Left kidney (tissue), 8 donors: ENCODE results near the gene BCL2A1. TPM values are rescaled to one million over a fixed set of nuclear protein-coding genes. Genes with fewer than 3 reads are reported as not detected.
"Not testable (repeated sequence)": the region's sequence is repeated elsewhere in the genome, so short reads cannot be mapped to it uniquely, and the experiment has no call there.

Experiments used
- DNase-seq: peaks from one replicate; pipeline ENCODE4 v3.0.0-alpha.2; 2013
- long read RNA-seq, 8 donors: transcript quantifications; one replicate each; lab custom pipeline, GENCODE V29; 2026
- polyA plus RNA-seq: library from polyadenylated mRNA; unstranded; fragments of 120-200 nt; gene quantifications from one replicate; pipeline ENCODE4 v1.2.1, GENCODE V29; 2013; ENCODE audit not compliant: insufficient read length

BCL2A1 gene
- not detected for polyA plus RNA-seq
- long read RNA-seq, donor 1: 0 reads
- long read RNA-seq, donor 2: 0 reads
- long read RNA-seq, donor 3: 0 reads
- long read RNA-seq, donor 4: 0 reads
- long read RNA-seq, donor 5: 0 reads
- long read RNA-seq, donor 6: 0 reads
- long read RNA-seq, donor 7: 0 reads
- long read RNA-seq, donor 8: 0 reads

DNA sequence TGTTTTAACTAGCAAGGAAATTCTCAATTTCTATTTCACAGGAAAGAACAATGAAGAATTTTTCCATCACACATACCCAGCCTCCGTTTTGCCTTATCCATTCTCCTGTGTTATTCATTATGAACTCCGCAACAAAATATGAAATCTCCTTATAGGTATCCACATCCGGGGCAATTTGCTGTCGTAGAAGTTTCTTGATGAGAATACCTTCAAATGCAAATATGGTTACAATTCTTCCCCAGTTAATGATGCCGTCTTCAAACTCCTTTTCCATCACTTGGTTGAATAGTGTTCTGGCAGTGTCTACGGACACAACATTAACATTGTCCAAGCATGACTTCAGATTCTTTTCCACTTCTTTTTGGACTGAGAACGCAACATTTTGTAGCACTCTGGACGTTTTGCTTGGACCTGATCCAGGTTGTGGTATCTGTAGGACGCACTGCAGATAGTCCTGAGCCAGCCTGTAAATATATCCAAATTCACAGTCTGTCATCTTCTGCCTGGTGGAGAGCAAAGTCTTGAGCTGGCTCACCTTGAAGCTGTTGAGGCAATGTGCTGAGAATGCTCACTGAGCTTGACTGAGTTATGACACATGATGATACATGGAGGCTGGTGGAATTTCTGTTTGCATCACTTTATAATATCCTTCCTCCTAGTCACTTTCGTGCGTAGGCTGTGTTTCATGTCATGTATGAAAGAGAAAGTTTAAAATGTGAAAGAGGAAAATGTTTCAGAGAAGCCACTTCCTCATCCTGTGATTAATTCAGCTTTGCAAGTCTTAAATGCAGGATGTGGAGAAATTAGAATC, at the start of gene BCL2A1:
Gene BCL2A1, minus strand, starts transcription at position 573 of the 811 bp plus-strand sequence. Its CDS starts 77 bp downstream, at position 496.
- no peak for DNase-seq

DNA sequence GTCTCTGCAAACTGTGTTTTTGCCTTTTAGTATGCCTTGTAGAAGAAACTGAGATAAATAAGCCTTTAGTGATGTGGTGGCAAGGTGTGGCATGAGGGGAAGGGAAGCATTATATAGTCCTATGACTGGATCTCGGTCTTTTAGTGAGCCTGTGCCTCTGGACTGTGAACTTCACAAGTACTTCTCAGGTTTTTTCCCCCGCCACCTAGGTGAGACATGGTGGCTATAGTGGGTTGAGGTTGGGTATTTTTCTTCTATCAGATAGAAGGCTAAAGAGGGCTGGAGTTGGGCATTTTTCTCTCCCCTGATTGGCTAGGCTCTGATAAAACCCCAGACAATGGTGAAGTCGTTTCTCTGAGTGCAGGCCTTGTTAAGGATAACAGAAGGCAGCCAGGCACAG, 49.7 kb upstream of the BCL2A1 start:
- DNase-seq: no peak

DNA sequence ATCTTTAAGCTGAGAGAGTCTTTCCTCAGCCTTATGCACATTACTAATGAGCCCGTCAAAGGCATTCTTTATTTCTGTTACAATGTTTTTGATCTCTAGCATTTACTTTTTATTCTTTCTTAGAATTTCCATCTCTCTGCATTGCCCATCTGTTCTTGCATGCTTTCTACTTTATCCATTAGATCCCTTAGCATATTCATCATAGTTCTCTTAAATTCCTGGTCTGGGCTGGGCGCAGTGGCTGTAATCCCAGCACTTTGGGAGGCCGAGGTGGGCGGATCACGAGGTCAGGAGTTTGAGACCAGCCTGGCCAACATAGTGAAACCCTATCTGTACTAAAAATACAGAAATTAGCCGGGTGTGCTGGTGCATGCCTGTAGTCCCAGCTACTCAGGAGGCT, 49.2 kb upstream of the BCL2A1 start:
- not testable (repeated sequence) for DNase-seq

DNA sequence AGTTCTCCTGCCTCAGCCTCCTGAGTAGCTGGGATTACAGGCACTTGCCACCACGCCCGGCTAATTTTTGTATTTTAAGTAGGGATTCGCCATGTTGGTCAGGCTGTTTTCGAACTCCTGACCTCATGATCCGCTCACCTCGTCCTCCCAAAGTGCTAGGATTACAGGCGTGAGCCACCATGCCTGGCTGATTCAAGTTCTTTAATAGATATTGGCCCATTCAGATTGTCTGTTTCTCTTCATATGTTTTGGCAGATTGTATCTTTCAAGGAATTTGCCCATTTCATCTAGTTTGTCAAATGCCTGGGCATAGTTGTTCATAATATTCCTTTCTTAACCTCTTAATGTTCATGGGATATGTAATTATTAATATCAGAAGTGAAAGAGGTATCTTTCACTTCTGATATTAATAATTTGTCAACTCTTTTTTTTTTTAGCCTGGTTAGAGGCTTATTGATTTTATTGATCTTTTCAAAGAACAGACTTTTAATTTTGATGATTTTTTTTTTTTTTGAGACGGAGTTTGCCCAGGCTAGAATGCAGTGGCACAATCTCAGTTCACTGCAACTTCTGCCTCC, 48.3 kb upstream of the BCL2A1 start:
- DNase-seq: no peak

DNA sequence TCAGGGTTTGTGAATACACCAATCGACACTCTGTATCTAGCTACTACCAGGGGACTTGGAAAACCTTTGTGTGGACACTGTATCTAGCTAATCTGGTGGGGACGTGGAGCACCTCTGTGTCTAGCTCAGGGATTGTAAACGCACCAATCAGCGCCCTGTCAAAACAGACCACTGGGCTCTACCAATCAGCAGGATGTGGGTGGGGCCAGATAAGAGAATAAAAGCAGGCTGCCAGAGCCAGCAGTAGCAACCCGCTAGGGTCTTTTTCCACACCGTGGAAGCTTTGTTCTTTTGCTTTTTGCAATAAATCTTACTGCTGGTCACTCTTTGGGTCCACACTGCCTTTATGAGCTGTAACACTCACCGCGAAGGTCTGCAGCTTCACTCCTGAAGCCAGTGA, 46.1 kb upstream of the BCL2A1 start:
- DNase-seq: not testable (repeated sequence)

DNA sequence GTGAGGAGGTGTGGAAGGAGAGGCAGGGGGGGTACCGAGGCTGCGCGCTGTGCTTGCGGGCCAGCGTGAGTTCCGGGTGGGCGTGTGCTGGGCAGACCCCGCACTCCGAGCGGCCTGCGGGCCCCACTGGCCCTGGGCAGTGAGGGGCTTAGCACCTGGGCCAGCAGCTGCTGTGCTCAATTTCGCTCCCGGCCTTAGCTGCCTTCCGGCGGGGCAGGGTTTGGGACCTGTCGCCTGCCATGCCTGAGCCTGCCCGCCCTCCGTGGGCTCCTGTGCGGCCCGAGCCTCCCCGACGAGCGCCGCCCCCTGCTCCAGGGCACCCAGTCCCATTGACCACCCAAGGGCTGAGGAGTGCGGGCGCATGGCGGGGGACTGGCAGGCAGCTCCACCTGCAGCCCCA, 45.5 kb upstream of the BCL2A1 start:
- DNase-seq: not testable (repeated sequence)

DNA sequence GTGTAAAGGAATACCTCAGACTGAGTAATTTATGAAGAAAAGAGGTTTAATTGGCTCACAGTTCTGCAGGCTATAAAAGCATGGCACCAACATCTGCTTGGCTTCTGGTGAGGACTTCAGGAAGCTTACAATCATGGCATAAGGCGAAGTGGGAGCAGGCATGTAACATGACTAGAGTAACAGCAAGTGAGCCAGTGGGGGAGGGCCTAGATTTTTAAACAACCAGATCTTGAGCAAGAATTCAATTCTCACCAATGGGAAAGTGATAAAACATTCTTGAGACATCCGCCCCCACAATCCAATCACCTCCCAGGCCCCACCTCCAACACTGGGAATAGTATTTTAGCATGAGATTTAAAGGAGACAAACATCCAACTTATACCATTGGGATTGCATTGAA, 44.2 kb upstream of the BCL2A1 start:
- no peak for DNase-seq

DNA sequence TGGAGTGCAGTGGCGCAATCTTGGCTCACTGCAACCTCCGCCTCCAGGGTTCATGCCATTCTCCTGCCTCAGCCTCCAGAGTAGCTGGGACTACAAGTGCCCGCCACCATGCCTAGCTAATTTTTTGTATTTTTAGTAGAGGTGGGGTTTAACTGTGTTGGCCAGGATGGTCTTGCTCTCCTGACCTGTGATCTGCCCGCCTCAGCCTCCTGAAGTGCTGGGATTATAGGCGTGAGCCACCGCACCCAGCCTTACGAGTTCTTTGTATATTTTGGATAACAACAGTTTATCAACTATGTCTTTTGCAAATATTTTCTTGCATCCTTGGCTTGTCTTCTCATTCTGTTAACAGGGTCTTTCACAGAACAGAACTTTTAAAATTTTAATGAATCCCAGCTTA, 43.2 kb upstream of the BCL2A1 start:
- DNase-seq: not testable (repeated sequence)

DNA sequence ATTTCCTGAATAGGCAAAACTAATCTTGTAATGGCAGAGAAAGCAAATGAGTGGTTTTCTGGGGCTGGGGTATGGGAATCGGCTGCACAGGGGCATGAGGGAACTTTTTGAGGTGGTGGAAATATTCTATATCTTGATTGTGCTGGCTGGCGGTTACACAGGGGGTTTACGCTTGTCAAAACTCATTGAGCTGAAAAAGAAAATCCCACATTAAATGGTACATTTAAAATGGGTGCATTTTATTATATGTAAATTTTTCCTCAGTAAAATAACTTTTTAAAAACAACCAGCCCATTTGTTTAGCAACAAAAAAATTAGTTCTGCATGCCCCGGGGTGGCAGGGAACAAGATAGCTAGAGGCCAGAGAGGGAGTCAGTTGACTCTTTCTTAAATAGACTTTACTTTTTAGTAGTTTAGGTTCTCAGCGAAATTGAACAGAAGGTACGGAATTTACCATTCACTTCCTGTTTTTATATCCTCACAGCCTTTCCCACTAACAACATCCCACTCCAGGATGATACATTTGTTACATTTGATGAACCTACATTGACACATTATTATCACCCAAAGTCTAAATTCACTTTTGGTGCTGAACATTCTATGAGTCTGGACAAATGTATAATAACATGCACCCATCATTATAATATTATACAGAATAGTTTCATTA, 41.2 kb upstream of the BCL2A1 start:
- no peak for DNase-seq

DNA sequence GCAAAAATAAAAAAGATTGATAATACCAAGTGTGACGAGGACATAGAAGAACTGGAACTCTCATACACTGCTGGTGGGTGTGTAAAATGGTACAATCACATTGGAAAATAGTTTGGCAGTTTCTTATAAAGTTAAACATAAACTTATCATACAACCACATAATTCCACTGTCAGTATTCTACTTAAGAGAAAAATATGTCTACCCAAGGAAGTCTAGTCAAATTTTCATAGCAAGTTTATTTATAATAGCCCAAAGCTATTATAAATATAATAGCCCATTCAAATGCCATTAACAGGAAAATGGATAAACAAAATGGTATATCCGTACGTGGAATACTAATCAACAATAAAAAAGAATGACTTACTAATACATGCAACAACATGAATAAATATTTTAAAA, 40.6 kb upstream of the BCL2A1 start:
- DNase-seq: no peak

DNA sequence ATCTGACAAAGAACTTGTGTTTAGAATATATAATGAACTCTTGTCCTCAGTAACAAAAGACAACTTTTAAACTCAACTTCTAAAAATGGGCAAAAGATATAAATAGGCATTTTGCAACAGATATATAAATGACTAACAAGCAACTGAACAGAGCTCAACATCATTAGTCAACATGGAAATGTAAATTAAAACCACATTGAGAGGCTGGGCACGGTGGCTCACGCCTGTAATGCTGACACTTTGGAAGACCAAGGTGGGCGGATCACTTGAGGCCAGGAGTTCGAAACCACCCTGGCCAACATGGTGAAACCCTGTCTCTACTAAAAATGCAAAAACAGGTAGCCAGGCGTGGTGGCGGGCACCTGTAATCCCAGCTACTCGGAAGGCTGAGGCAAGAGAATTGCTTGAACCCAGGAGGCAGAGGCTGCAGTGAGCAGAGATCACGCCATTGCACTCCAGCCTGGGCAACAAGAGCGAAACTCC, 40.1 kb upstream of the BCL2A1 start:
- DNase-seq: not testable (repeated sequence)

DNA sequence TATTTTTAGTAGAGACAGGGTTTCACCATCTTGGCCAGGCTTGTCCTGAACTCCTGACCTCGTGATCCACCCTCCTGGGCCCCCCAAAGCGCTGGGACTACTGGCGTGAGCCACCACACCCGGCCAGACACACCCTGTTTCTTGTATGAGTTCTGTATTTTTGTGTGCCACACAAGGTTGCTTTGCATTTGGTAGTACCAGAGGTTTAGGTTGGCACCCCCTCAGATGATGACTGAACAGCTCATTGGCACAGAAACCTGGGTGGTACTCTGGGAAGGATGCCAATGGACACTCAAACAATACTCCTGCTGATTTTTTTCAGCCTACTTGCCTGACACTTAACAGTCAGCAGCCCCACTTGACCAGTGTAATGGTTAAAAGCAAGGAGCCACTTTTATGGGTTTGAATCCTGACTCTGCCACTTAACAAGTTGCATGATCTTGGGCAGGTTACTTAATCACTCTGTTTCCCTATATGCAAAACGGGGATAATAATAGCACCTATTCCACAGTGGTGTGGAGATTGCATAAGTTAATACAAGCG, 39.2 kb upstream of the BCL2A1 start:
- no peak for DNase-seq

DNA sequence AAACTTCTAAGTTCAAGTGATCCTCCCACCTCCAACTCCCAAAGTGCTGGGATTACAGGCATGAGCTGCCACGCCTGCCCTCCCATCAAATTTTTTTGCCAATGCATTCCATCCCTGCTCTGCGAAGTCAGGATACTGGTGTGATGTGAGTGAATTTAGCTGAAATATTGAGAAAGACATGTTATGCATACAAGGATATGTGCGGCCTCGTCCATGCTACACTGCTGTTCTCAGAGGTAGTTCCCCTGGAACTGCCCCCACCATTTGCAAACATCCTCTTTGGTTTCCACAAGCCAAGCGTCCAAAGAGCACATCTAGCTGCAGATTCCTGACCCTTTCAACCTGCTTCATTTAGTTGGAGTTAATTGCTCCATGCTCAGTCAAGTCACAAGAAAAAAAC, 36.5 kb upstream of the BCL2A1 start:
- no peak for DNase-seq

DNA sequence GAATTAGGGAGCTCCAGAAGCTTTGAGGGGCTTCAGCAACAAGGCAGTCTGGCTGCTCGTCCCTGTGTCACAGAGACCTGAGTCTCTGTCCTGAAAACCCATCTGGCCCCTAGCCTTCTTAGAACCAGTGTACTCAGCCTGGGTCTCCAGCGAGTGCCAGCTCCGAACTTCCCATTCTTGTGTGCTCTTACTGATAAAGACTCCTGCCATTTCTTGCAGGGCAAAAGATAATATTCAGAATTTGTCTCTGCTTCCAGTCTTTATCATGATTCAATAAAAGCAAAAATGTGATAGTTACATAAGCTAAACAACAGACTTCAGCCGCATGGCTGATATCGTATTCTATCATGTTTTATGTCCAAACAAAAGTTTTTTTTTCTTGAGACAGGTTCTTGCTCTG, 36.0 kb upstream of the BCL2A1 start:
- DNase-seq: no peak

DNA sequence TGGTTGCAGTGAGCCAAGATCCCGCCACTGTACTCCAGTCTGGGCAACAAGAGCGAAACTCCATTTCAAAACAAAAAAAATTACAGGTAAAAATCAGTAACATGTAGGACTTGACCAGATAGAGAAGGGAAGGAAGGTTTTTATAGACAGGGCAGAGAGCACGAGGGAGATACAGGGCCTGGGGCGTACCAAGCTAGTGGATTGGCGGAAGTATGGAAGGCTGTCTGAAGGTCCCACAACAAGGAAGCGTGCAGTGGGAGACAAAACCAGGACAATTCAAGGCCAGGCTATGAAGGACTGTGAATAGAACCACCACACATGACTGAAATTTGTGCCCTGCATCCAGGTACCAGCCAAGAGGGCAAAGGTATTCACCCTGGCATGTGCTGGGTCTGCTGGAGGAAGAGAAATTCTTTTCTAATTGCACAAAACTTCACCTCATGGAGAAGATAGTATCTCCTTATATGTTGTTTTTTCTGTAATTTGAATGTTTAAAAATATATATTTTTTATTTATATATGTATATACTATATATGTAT, 33.0 kb upstream of the BCL2A1 start:
- DNase-seq: no peak

DNA sequence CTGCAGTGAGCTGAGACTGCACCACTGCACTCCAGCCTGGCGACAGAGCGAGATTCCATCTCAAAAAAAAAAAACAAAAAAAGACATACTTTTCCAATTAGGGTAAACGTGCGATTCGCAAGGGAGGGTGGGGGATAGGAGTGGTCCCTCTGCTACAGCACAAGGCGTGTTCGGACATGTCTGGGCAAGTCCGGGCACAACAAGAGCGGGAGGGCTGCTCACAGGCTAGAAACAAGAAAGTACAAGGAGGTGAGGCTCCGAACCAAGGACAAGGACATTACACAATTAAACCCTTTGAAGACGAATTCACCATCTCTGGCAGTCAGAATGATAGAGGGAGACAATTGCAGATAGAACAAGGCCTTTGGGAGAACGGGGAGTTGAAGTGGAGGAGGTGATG, 32.2 kb upstream of the BCL2A1 start:
- DNase-seq: no peak

DNA sequence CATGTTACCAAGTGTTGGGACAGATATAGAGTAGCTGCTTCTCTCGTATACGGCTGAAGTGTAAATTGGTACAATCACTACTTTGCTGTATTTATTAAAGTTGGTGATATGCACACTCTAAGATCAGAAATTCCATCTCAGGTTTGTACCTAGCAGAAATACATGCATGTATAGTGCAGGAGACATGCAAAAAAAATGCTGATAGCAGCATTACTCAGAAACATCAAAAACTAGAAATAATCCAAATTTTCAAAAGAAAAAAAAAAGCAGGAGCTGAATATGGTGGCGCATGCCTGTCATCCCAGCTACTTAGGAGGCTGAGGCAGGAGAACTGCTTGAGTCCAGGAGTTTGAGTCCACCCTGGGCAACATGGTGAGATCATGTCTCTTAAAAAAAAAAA, 31.3 kb upstream of the BCL2A1 start:
- no peak for DNase-seq

DNA sequence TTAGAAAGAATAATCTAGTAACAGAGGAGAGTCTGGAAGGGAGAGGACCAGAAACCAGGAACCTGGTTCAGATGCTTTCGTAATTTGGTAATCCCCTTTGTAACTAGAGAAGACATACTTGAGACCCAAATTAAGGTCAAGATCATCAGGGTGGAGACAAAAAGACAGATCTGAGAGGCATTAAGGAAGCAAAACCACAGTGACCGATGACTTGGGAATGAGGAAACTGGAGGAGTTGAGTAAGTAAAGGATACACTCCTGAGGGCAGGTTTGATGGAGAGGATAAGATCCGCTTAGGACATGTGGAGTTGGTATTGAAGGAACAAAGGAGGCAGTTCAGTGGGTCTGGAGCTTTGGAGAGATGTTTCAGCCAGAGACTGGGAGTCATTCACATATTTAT, 23.6 kb upstream of the BCL2A1 start:
- no peak for DNase-seq

DNA sequence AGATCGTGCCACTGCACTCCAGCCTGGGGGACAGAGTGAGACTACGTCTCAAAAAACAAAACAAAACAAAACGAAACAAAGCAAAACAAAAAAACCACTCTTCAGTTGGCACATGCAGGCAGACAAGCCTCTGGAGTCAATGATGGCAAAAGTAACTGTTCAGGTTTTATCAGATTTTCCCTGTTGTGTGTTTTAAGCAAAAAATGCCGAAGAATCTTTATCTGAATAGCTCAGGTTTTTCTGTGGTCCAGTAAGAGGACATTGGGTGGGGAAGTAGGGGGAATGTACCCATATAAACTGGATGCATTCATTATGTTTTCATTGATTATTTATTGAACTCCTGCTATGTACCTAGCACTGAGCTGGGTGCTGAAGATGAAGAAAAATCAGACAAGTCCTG, 20.8 kb upstream of the BCL2A1 start:
- DNase-seq: no peak

DNA sequence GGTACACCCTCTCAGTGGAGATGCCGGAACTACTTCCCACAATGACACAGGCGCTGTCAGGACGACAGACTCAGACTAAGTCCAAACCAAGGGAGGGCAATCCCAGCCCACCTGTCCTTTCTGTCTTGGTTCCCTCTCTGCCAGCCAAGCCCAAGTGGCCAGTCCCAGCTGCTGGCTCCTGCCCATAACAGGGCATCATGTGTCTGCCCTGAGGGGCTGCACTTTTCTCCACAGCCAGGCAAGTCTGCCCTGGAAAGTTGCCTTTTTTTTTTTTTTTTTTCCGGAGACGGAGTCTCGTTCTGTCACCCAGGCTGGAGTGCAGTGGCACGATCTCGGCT, 20.0 kb upstream of the BCL2A1 start:
- no peak for DNase-seq

DNA sequence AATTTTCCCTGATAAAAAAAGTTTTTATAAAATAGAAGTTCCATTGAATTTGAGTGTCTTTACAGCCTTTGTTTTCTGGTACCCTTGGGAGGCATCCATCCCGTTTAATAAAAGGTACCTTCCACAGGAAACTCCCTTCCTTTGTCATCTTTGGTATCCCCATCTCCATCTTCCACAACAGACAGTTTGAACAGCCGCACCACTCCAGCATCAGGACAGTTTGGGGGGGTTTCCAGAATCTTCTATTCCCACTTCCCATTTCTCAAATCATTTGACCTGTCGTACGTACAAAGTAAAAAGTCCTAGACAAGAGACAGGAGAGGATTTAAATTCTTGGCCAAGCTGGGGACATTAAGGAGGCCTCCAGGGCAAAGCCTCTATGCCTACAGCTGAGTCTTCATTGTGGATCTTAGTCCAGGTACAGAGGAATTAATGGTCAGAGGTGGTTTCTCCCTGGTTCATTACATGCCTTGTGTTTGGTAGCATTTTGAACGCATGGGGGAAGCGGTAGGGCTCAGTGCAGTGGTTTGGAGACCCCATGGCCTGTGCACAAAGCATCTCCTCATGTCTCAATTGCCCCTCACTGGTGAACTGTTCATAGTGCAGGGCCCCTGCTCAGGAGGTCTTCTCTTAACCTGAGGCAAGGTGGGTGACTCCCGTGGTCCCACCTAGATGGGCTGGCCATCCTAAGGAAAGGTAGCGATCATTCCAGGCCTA, 19.4 kb upstream of the BCL2A1 start:
- no peak for DNase-seq

DNA sequence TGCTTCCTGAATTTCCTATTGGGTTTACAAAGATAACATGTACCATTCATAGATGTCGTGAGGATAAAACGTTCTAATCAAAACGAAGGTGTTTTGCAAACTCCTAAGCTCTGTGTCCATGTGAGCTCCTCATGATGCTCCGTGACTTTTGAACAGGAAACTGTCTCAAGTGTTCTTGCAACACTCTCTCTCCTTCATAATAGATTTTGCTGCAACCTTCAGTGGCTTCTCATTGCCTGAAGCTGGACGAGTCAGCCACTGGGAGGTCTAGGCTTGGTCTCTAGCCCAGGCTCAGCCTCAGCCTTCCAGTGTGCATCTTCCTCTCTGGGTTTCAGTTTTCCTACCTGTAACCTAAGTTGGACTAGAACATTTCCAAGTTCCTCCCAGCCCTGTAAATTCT, 18.7 kb upstream of the BCL2A1 start:
- no peak for DNase-seq
